Lower leg skin (tissue), 3 donors: ENCODE measurements around the gene GPC3.

Experiments used
- CTCF ChIP-seq, 3 donors: fragments of 450-650 bp; IDR thresholded peaks; one replicate each; pipeline ENCODE4 v1.5.1; 2016; ENCODE audit warnings: antibody characterized with exemption in 3 of 3, mild to moderate bottlenecking in 3 of 3, moderate library complexity in 2 of 3
- POLR2A ChIP-seq, 2 donors: fragments of 450-650 bp; IDR thresholded peaks; one replicate each; pipeline ENCODE4 v1.6.1; 2016 to 2017; ENCODE audit warnings: antibody characterized with exemption in 2 of 2, mild to moderate bottlenecking in 1 of 2, moderate library complexity in 1 of 2

DNA sequence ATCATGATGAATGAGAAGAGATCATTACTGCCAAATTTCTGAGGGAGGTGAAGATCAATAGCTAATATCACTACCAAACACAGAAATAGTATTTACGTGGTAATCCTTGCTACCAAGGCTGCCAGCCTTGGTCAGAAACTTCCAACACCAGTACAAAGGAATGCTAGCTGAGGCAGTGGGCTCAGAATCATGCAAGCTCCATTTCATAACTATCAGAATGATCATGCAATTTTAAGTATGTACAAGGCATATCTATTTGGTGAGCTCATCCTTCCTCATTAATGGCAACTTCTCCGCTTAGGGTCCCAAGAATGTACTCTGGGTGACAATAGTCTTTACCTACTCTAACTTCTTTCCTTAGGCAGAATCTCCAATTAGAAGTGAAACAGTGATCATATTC is 135.0 kb downstream of the GPC3 start:
- TF ChIP-seq POLR2A (IDR thresholded peaks at IDR 0.05) = no peak
- no peak for TF ChIP-seq CTCF (IDR thresholded peaks at IDR 0.05)
